Left colon (tissue), 2 donors: ENCODE results near the gene TFR2. TPM values are rescaled to one million over a fixed set of nuclear protein-coding genes. Genes with fewer than 3 reads are reported as not detected.
"Not testable (repeated sequence)": the region's sequence is repeated elsewhere in the genome, so short reads cannot be mapped to it uniquely, and the experiment has no call there.

Source experiments
- ATAC-seq: fragments of 200-7000 bp; cut with Tn5 transposase; one replicate; pipeline ENCODE4 v1.9.1; 2020; ENCODE audit warnings: mild to moderate bottlenecking, moderate library complexity
- DNase-seq, 2 donors: peaks; one replicate each; pipeline ENCODE4 v3.0.0-alpha.2; 2020
- intact Hi-C, 2 donors: fragments of 100-400 bp; cut with DNase I in 1 of 2; cut with micrococcal nuclease in 1 of 2; formaldehyde crosslinking; loops; one replicate each; pipeline versions ENCODE4 v1.11.2 to v1.14.0; 2022; cut with DNase I, micrococcal nuclease
- total RNA-seq, 2 donors: library from RNA; stranded (reverse); fragmentation: NEBNext Ultra II Directional; extraction: Animal tissue kit (Norgen Biotek cat#: 25700); gene quantifications; one replicate each; pipeline ENCODE4 v1.2.1, GENCODE V29; 2021
- donor health status: DM: no; HTN: no; CAD: no.
- donor health status: DM: yes; HTN: yes; CAD: no.

TFR2 gene
- total RNA-seq, 2 donors from 2014 or later: 0.22 to 0.64 TPM

DNA sequence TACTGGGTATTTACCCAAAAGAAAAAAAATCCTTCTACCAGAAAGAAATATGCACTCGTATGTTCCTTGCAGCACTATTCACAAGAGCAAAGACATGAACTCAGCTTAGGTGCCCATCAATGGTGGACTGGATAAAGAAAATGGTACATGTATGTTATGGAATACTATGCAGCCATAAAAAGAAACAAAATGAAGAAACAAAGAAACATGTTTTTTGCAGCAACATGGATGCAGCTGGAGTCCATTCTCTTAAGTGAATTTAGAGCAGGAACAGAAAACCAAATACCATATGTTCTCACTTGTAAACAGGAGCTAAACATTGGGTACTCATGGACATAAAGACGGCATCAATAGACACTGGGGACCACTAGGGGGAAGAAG, 26.7 kb upstream of the TFR2 start:
- DNase-seq (no peak), ATAC-seq (no peak)
- intact Hi-C loops: no loop called here

DNA sequence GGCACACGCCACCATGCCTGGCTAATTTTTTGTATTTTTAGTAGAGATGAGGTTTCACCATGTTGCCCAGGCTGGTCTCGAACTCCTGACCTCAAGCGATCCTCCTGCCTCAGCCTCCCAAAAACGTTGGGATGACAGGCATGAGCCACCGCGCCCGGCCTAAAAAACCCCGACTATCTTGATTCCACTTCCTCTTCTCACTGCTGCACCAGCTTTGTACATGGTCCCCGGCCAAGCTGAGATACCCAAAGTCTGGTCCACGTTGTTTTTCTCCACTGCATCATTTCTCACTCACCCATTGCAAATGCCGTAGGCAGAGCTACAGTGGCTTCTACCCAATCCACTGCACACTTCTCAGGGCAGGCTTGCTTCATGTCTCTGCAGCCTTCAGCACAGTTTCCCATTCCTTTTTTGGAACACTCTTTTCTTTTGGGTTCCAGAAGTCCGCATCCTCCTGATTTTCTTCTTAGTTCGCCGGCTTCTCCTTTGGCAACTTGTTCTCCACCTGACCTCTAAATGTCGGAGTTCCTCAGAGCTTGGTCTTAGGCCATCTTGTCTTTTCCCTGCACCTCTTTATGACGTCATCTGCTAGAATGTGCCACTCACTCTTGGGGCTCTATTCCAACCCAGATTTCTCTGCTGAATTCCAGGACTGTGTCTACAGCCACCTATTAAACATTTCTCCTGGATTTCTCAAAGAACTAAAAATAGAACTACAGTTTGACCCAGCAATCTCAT, 26.1 kb upstream of the TFR2 start:
- ATAC-seq (no peak), DNase-seq (no peak)
- intact Hi-C loops: no loop called here

GRCh38 chr7:100665168-100665726, 23.9 kb upstream of the TFR2 start:
- ATAC-seq (no peak), DNase-seq (no peak)
- intact Hi-C loops: no loop called here

- intact Hi-C loops: not testable (repeated sequence)
- ATAC-seq: peak; percentile 59
These were observed 20.9 kb upstream of the TFR2 start for GRCh38 chr7:100662194-100662776.

GRCh38 chr7:100655908-100656674, 14.7 kb upstream of the TFR2 start, which contains the start of gene ACTL6B:
TSS of gene ACTL6B (minus strand) at chr7:100656448. CDS start at chr7:100656354, 94 bp downstream.
- intact Hi-C loops: no loop called here
- peak; percentile 31 to 50 for DNase-seq
- peak; percentile 65 for ATAC-seq

More at GRCh38 chr7:100662194-100662776, 20.9 kb upstream of the TFR2 start:
- peak in 1 of 2 donors; percentile 42 for DNase-seq

DNA sequence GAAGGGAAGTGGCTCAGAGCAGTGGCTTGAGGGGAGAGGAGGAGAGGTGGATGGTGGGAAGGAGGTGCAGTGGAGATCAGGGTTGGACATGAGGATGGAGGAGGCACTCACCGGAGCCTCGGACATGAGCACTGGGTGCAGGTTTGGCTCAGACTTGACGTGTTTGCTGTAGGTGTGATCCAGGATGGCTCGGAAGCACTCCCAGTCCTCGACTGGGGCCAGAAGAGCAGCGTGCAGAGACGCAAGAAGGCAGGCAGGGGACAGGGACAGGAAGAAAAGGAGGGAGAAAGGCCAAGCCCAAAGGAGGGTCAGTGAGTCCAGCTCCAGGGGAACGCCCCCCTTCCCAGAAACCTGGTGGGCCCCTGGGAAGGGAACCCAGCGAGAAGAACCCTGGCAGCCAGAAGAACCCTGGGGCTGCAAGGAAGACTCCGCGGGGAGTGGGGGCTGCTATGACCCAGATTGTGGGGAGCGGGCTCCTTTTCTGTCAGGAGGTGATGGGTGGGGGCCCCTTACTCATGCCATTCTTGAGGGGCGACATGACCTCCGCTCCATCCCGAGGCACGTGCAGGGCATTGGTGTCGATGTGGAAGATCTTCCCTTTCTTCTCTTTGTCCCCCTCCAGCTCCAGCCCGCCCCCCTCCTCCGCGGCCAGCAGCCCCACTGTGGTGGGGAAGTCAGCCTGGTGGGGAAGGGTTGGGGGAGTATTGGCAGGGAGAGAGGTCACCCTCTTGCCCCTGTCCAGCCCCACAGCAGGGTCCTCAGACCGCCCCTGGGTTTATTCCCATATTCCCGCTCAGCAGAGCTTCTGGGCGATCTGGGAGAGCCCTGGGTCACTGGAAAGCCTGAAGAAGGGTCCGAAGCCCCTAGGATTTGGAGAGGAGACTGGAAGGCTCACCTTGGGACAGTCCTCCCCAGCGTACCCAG, 13.8 kb upstream of the TFR2 start:
- DNase-seq: no peak
- intact Hi-C loops: no loop called here
- ATAC-seq: no peak

- DNase-seq (no peak), ATAC-seq (no peak)
- intact Hi-C loops: no loop called here
These were observed 8.6 kb upstream of the TFR2 start for GRCh38 chr7:100649826-100650565.

DNA sequence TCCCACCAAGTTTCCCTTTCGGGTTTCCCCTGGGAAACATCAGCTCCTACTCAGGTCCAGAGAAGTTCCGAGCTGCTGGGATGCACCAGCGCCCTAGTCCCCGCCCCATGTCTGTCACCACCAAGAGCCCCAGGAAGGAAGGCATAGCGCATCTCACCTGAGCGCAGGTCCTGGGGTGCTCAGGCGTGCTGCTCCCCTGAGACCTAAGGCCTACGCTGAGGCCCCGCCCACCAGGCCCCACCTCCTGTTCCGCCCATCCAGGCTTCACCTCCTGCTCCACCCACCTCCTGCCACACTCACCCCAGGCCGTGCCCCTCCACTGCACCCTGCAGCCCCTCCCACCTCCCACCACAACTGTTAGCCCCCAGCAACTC, 1.2 kb upstream of the TFR2 start:
- DNase-seq (peak in 1 of 2 donors; percentile 59), ATAC-seq (peak; percentile 79)
- intact Hi-C loops: no loop called here

- no peak for ATAC-seq
These were observed 645 bp upstream of the TFR2 start for GRCh38 chr7:100641860-100642533.

DNA sequence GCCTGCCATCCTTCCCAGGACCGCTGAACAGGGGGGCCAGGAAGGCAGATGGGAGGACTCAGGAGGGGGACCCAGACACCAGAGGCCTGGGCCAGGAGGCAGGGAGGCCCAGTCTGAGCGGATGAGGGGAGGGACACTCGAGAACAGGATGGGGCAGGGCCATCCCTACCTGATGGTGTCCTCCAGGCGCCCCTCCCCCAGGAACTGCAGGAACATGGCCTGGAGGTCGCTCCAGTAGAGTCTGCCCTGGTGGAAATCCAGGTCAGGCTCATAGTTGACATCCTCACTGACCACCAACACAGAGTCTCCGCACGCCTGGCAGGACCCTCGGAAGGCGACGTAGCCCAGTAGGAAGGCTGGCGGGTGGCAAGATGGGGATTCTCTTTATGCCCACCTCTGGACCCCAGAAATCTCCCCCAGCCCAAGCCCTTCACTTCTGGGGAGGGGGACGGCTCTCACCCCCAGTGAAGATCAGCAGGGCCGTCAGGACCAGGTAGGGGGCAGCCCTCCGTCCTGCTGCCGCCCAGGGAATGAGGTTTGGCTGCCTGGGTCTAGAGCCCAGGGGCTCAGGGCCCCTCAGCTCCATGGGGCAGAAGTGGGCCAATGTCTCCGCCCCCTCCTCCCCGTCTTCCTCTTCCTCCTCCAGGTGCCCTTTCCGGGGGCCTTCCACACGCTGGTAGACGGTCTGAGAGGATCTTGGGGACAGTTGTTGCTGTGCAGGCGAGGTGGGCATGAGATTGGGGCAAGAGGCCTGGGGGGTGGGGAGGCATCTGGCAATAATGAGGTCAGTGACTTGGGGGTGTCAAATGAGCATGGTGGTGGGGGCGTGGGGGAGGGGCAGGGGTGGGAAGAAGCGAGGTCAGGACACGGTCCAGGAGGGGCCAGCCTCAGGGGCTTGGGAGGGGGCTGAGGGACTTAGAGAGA, 573 bp downstream of the TFR2 start:
- intact Hi-C loops: no loop called here
- DNase-seq: no peak
- ATAC-seq: no peak

More at GRCh38 chr7:100641860-100642533, 645 bp upstream of the TFR2 start:
- intact Hi-C loops: no loop called here
- no peak for DNase-seq

- ATAC-seq: no peak
- intact Hi-C loops: no loop called here
These were observed 1.3 kb downstream of the TFR2 start for GRCh38 chr7:100639995-100640516.

DNA sequence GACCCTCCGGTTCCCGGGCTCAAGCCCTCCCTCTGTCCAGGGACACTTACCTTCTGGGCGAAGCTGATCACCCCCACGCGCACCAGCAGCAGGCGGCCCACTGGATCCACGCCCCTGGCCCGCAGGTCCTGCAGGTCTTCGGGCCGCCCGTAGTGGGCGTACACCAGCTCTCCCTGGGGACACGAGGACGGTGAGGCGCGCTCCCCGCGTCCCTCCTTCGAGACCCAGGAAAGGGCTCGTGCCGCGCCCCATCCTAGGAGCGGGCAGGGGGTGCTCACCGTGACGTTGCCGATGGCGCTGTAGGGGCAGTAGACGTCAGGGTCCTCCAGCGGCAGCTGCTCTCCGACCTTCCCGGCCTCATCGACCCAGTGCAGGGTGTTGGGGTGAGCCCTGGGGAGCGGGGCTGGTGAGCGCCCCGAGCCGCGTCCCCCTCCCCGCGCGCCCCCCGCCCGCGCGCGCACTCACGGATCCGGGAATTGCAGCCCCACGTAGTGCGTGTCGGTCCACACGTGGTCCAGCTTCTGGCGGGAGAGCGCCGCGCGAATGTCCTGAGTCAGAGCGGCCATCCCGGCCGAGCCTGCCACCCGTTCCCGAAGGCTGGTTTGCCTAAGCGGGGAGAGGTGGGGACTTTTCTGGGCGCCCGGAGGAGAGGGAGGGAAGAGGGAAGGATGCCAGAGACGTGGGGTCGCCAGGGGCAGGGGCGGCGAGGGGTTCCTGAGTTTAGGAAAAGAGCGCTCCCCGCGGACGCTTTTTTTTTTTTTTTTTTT, 8.2 kb downstream of the TFR2 start:
- DNase-seq (peak; percentile 61 to 68), ATAC-seq (peak; percentile 86)
- intact Hi-C loops: no loop called here

More at GRCh38 chr7:100639995-100640516, 1.3 kb downstream of the TFR2 start:
- no peak for DNase-seq

- no peak for DNase-seq
- intact Hi-C loops: no loop called here
- ATAC-seq: no peak
These were observed 11.3 kb downstream of the TFR2 start for GRCh38 chr7:100630066-100630465.

DNA sequence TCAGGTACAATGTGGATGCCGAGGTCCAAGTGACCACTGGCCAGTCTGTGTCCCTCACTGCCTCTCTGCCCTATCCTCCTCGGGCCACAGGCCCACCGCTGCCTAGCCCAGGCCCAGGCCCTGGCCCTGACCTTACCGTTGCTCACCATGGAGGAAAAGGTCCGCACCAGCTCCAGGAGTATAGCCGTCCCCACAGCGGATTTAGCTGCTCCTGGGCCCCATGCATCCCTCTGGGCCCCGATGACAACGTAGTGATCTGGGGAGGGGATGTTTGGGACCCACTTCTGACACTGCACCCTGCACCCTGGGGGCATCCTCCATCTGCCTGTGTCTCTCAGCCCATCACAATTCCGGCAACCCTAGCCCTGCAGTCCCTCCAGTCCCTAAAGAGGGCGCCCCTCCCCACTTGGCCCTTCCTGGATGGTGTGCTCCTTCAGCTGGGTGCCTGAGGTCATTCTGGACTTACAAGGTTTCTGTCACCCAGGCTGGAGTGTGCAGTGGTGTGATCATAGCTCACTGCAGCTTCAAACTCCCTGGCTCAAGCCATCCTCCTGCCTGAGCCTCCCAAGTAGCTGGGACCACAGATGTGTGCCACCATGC, 12.1 kb downstream of the TFR2 start:
- DNase-seq (no peak), ATAC-seq (no peak)
- intact Hi-C loops: no loop called here

- intact Hi-C loops: no loop called here
- DNase-seq (no peak), ATAC-seq (no peak)
These were observed 14.2 kb downstream of the TFR2 start for GRCh38 chr7:100627238-100627549.
